Panc1 (cell line): ENCODE data around the gene SIM2. TPM values are rescaled to one million over a fixed set of nuclear protein-coding genes. Genes with fewer than 3 reads are reported as not detected.

Source experiments
- ATAC-seq: fragments of 200-7000 bp; cut with Tn5 transposase; 2 replicates; pipeline ENCODE4 v1.9.1; 2020; ENCODE audit warnings: mild to moderate bottlenecking, moderate library complexity
- BruUV-seq: library from RNA; stranded (reverse); fragments of 400-500 nt; replicated peaks from 2 replicates; lab custom pipeline; 2021; lab: Mats Ljungman, UMichigan
- CTCF ChIA-PET: fragments of 300-600 bp; sonication (Branson Sonifier 250); formaldehyde crosslinking; loops from one replicate; lab custom pipeline; 2022; ENCODE audit warnings: antibody characterized with exemption; lab: Charles Lee
- POLR2A ChIA-PET: fragments of 300-600 bp; sonication (Branson Sonifier 250); formaldehyde crosslinking; loops from one replicate; lab custom pipeline; 2022; ENCODE audit warnings: antibody characterized with exemption; lab: Charles Lee
- DNase-seq: peaks from one replicate; pipeline ENCODE4 v3.0.0-alpha.2; 2010; ENCODE audit warnings: low read depth, low spot score
- H3K27ac ChIP-seq: 2 replicates; pipeline ENCODE4 v1.5.1; 2011; ENCODE audit warnings: mild to moderate bottlenecking, low read length, inconsistent platforms
- H3K27me3 ChIP-seq: fragments of 200-500 bp; sonication (Bioruptor generic); 2 replicates; pipeline ENCODE4 v1.6.0; 2014; ENCODE audit warnings: low read length, inconsistent platforms; ENCODE audit not compliant: control insufficient read depth, insufficient read depth
- H3K36me3 ChIP-seq: fragments of 200-500 bp; sonication (Bioruptor generic); 2 replicates; pipeline ENCODE4 v1.5.1; 2014; ENCODE audit warnings: inconsistent platforms, mild to moderate bottlenecking, low read length, moderate library complexity; ENCODE audit not compliant: control insufficient read depth, insufficient read depth
- H3K4me1 ChIP-seq: 2 replicates; pipeline ENCODE4 v1.5.1; 2011; ENCODE audit warnings: inconsistent platforms, mild to moderate bottlenecking, low read length, moderate library complexity; ENCODE audit not compliant: control insufficient read depth, insufficient read depth
- H3K4me3 ChIP-seq, 2 experiments: 2 replicates each; pipeline ENCODE4 v1.5.1; 2011 to 2012; ENCODE audit warnings: low read depth in 2 of 2, low read length in 2 of 2, mild to moderate bottlenecking in 2 of 2, inconsistent platforms in 1 of 2, moderate library complexity in 1 of 2
- H3K9me3 ChIP-seq: fragments of 200-500 bp; sonication (Bioruptor generic); 2 replicates; pipeline ENCODE4 v1.5.1; 2014; ENCODE audit warnings: low read depth, mild to moderate bottlenecking, inconsistent platforms, low read length, moderate library complexity; ENCODE audit not compliant: control insufficient read depth, insufficient read depth
- CTCF ChIP-seq: fragments of 450-650 bp; IDR thresholded peaks from 2 replicates; pipeline ENCODE4 v1.5.1; 2017; ENCODE audit warnings: mild to moderate bottlenecking
- POLR2AphosphoS5 ChIP-seq: IDR thresholded peaks from 2 replicates; pipeline ENCODE4 v1.6.1; 2012; ENCODE audit warnings: mild to moderate bottlenecking, low read depth, low read length, moderate library complexity
- REST ChIP-seq, 2 experiments: IDR thresholded peaks; 2 replicates each; pipeline ENCODE4 v1.6.1; 2011 to 2012; ENCODE audit warnings: low read depth in 2 of 2, control low read depth in 1 of 2, low read length in 1 of 2, mild to moderate bottlenecking in 1 of 2, moderate library complexity in 1 of 2; ENCODE audit not compliant: insufficient read depth in 1 of 2
- SIN3A ChIP-seq: IDR thresholded peaks from 2 replicates; pipeline ENCODE4 v1.6.1; 2012; ENCODE audit warnings: low read depth, mild to moderate bottlenecking, low read length, moderate library complexity, borderline replicate concordance; ENCODE audit not compliant: insufficient read depth
- TCF7L2 ChIP-seq: IDR thresholded peaks from 2 replicates; pipeline ENCODE4 v1.6.1; 2011; ENCODE audit warnings: mild to moderate bottlenecking, low read depth, low read length, inconsistent platforms
- in situ Hi-C: cut with HindIII; loops from 2 replicates; pipeline ENCODE4 v1.10.0; 2016; ENCODE audit warnings: low sequenced_read_pairs, low pct_unique_long_range_greater_than_20kb
- intact Hi-C: fragments of 100-400 bp; cut with micrococcal nuclease; formaldehyde crosslinking; loops from one replicate; pipeline ENCODE4 v1.10.0; 2022; ENCODE audit not compliant: unreplicated experiment
- total RNA-seq: library from RNA; stranded (reverse); gene quantifications from one replicate; pipeline ENCODE4 v1.2.1, GENCODE V29; 2021; ENCODE audit not compliant: unreplicated experiment

Gene SIM2
- total RNA-seq, 1 experiment from 2014 or later = 11.5 TPM

GRCh38 chr21:36745459-36745858, 46.5 kb downstream of the SIM2 start:
- ChIA-PET POLR2A (interaction anchor here (1.0 kb wide), 1 partner anchor 172 kb away, joined by 3 read pairs; no protein-coding TSS in a partner anchor), CTCF (no interaction called here)
- H3K27ac ChIP-seq = no peak overlapping the region
- no peaks in the 10 kb centered on the region for H3K27me3 ChIP-seq
- in situ Hi-C loops = no loop called here
- H3K4me3 ChIP-seq = no peak overlapping the region
- H3K4me1 ChIP-seq = 0 out of 2 replicates have a peak, but pooled peaks cover 3% of the 10 kb centered on the region
- no peak for DNase-seq
- no peaks in the 10 kb centered on the region for H3K9me3 ChIP-seq
- H3K36me3 ChIP-seq = no peaks in the 10 kb centered on the region
- no peak for ATAC-seq
- intact Hi-C loops = no loop called here
- no TSS peak for BruUV-seq
- TF ChIP-seq TCF7L2 (no peak), POLR2AphosphoS5 (no peak), SIN3A (no peak), REST (IDR thresholded peaks at IDR 0.05; ENCODE audit: insufficient read depth in 1 of 2, low read depth in 2 of 2, low read length in 1 of 2) (no peak), CTCF (no peak)

DNA sequence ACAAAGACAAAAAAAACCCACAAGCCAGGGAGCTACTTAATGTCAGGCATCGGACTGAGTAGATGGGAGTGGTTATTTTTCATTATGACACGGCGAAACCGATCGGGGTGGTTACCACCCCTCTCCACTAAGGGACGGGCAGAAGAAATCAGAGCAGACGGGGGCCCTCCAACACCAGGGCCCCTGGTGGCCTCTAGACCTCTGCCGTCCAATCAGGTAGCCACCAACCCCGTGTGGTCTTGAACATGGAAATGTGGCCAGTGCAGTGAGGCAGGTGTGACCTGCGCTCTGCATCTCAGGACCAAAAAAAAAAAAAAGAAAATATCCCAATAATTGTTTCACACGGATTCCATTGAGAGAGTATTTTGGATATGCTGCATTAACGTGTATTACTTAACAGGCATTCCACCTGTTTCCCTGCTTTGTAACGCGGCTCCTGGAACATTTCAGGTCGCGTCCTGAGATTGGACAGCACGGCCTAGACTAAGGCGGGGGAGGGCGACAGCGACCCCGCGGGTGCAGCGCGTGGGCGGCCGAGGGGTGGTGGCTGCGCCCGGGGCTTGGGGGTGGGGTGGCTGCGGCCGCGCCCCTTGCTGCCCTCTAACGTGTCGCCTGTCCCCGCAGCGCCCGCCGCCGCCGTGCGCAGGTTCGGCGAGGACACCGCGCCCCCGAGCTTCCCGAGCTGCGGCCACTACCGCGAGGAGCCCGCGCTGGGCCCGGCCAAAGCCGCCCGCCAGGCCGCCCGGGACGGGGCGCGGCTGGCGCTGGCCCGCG, 48.3 kb downstream of the SIM2 start:
- H3K27ac ChIP-seq = no peak overlapping the region
- in situ Hi-C loops = no loop called here
- H3K4me3 ChIP-seq = peak overlapping the region; percentile 28 to 38
- no peaks in the 10 kb centered on the region for H3K9me3 ChIP-seq
- TF ChIP-seq CTCF = no peak
- no peak for TF ChIP-seq TCF7L2
- TF ChIP-seq SIN3A = no peak
- no peak for TF ChIP-seq POLR2AphosphoS5
- no peak for TF ChIP-seq REST (IDR thresholded peaks at IDR 0.05; ENCODE audit: insufficient read depth in 1 of 2, low read depth in 2 of 2, low read length in 1 of 2)
- POLR2A ChIA-PET = no interaction called here
- H3K36me3 ChIP-seq = no peaks in the 10 kb centered on the region
- intact Hi-C loops = no loop called here
- H3K27me3 ChIP-seq = no peaks in the 10 kb centered on the region
- no peak for DNase-seq
- CTCF ChIA-PET = interaction anchor here (0.6 to 1.0 kb wide), 3 partner anchors 12 to 180 kb away, joined by 3 to 9 read pairs (median 3); no protein-coding TSS in a partner anchor
- BruUV-seq = no TSS peak
- ATAC-seq = peak; percentile 80
- 0 out of 2 replicates have a peak, but pooled peaks cover 3% of the 10 kb centered on the region for H3K4me1 ChIP-seq
